SW 1271 (cell line): ENCODE measurements around the gene NRN1.

Experiments used
- DNase-seq, 2 experiments: peaks; one replicate each; lab custom pipeline; 2025; lab: John Stamatoyannopoulos, UW

NRN1 gene

DNA sequence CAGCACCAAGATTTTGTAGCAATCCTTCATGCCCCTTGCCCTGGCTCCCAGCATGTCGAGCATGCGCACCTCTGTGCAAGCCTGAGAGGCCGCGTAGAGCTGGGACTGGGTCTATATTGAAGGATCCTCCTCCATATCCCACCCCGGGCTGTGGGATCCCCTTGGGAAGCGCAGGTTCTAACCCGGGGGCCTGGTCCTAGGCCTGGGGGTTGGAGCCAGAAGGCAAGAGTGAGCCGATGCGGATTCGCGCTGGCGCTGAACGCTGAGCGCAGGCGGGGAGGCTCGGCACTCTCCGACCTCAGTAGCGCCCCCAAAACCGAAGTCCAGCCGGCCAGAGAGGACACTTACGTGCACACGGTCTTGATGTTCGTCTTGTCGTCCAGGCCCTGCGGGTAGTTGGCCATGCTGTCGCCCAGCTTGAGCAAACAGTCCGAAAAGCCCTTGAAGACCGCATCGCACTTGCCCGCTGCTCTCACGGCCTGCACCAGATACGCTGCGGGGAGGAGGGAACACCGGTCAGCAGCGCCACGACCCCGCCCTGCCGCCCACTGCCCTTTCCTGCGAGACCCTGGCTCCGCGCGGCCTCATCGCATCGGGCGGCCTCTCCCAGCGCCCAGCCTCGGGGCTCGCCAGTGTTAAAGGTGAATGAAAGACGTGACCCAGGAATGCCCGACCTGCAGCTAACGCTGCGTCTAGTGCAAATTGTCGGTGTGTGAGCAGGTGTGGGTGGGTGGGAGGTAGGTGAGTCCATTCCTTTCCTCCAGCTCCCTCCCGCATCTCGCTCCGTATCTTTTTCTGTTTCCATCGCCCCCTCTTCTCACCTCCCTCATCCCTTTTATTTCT, 4.5 kb downstream of the NRN1 start:
- no peak for DNase-seq

DNA sequence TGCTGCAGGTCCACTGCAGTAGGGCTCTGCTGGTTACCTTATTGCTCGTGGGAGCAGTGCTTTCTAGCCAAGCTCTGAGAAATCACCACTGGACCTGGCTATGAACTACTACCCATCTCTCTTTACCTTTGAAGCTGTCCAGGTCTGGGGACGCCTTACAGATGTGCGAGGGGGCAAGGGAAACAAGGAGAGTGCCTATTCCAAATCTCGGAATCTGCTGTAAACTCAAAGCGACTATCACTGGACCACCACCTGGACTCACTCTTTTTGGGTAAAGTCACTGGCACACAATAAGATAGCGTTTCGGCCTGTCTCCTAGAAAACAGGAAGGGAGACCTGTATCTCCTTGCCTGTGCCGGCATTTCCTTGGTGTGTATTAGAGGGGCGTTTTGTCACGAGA, 5.3 kb downstream of the NRN1 start:
- no peak for DNase-seq

DNA sequence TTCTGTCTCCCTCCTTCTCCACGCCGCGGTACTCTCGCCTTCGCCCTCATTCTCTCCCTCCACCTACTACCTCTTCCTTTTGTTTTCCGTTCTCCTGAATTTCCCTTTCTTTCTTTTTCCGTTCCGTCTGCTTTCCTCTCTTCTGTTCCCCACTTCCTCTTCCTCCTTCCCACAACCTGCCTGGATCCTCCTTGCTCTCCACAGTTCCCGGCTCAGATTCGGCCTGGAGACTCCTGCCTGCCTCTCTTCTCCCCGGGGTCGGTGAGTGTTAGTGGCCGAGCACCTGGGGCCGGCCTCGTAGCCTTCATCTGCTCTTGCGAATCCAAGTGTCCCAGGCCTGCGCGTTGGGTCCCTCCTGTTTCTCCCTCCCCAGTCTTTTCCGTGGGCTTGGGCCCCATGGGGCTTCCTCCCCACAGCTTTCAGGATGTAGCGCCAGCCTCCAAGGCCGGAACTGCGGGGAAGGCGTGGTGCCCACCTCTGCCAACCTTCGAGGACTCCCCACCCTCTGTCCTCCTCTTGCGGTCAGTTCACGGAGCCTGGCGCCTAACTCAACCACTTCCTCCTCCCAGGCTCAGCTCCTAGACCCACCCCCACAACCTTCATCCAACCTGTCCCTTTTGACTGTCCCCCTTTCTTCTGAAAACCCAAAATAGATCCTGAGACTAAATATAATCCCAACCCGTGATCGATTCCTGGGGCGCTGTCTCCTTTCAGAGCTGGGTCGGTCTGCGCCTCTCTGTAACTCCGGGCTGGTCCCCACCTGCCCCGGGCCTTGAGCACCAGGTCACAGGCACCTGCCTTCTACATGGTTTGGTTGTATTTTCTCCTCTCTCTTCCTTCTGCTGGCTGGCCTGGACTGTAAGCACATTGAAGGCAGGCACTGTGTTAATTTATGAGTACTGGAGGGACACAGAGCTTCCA, 6.8 kb downstream of the NRN1 start:
- no peak for DNase-seq

DNA sequence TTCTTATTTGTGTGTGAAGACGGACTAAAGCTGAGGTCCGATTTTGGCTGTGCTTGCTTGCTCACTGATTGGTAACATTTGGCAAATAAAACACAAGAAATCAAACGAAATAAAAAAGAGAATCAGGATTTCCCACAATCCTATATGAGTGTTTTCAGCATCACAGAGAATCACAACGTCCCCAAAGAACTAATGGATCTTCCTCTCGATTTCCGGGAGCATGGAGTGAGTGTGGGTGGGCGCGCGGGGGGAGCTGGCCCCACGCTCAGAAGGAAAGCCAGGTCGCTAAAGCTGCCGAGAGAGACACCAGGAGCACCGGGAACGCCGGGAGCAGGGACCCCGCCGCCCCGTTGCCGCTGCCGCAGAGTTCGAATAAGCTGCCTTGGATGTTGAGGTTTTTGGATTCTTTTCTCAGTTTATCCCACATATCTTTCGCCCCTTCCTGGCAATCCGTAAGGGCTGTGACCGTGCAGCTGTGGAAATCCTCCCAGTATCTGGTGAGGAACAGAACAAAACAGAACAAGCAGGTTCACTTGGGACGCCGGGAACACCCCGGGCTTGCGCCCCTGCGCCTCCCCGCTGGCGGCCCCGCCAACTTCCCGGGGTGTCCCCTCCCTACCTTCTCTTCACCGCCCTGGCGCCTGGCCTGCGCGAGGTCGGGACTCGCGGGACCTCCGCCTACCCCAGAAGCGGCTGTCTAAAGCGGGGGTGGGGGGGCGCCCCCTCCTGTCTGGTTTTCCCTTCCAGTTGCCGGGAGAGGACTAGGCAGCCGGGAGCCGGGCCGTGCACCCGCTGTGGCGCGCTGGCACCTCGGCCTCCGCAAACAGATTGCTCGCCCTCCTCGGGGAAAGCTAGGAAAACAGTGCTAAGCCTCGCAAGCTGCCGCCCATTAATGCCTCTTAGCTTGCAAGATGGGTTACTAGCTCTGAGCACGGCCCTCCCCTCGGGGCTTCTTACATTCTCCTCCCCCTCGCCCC, 7.7 kb downstream of the NRN1 start:
- no peak for DNase-seq

DNA sequence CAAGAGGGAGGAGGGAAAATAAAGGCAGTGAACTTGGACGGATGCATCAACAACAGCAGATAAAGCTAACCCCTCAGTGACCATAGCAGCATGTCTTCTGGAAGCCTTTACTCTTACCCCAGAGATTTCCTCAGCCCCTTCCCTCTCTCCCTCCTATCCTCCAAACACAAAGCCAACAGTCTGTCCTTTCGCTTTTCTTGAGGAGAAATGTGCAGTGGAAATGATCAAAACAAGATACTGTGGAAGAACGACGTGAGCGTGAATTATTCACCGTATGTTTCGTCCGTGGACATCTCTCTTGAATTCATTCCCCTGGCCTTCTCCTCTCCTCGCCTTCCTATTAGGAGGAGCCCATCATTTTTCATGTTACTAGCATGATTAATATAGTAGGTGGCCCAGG, 8.5 kb downstream of the NRN1 start:
- no peak for DNase-seq

DNA sequence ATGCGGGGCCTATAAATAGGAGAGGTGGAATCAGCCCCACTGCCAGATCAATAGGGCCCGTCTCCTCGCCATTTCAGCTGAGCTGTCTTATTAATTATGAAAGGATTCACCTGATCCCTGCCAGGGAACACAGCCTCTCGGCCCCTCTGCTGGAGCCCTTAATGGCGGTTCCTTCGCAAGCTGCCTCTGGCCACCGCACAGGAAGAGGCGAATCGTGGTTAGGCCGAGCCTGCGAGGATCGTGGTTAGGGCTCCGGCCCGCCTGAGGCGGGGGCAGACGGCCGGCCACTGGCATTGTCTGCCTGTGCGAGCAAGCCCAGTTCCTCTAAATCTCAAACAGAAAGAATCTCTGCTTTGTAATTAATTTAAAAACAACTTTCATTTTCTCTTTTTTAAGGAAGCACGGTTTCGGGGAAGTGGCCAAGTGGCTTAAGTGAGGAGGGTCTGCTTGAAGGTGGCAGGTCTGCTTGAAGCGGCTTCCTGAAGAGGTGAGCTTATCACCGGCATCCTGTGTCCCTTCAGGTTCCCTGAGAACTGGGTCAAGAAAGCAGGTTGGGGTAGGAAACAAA, 9.2 kb downstream of the NRN1 start:
- DNase-seq = no peak

DNA sequence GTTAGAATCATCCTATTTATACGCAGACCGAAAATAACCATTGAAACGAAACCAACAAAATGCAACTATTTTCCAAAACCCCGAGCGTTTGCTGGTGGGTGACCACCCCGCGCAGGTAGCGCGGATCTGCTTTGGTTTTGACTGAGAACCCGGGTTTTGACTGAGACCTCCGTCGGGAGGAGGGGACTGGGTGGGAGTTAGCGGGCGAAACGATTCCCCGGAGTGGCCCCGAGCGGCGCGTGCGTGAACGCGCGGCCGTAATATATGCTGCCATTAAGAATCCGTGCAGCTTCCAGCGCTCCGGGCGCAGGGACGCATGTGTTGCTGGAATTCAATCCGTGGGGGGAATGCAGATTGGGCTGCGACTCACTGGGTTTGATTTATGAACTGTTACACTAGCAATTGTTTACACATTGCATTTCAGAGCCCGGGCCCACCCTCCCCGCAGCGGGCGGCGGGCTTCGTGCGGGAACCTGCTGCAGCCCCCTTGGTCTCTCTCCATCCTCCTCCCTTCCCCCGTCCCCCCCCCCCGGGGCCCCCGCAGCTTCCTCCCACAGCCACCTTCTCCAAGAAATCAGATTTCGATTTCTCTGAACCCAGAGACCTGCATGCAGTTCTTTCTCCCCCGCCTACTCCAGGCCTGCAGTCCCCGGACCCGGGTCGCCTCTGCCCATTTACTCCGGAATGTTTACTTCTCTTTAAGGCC, 9.9 kb downstream of the NRN1 start:
- DNase-seq = no peak

DNA sequence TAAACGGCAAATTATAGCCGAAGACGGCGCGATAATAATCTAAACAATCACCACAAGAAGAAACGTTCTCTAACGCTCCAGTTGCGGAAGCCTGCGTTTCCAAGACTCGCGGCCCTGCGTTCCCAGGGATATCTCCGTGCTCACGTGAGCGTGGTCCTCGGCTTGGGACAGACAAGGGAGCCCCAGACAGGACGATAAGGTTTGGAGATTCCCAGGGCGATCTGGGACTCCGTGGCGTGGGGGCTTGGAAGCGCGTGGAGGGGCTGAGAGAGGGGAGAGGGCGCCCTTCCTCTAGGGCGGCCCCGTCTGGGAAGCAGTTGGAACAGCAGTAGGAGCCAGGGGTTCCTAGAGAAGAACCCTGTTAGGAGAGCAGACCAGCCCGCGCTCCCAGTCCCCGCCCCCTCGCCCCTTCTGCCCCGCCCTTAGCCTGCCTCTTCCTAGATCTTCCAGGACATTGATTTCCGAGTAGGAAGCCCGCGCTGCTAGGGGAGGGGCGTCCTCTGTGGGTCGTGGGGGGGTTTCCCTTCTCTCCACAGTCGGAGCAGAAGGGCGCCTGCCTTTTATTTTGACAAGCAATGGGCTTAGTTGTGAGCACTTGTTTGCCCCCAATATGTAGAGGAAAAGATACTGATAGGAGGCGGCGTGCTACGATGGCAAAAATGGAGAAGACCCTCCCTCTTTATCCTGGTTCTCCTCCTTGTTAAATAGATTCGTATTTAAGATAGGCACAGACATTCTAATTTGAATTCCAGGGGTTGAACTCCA, 10.6 kb downstream of the NRN1 start:
- DNase-seq = peak in 1 of 2 experiments; percentile 24

DNA sequence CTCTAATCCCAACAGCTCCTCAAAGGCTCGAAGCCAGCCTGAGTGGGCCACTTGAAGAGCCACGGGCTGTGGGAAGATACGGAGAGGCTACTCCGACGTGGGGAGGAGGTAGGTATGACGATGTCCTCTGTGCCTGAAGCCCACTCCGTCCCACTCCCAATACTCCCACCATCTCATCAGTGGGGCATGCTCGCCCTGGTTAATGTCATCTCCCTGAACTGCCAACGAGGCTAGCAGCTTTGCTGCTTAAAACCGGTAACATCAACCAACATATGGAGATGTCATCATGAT, 11.1 kb downstream of the NRN1 start:
- DNase-seq = no peak

DNA sequence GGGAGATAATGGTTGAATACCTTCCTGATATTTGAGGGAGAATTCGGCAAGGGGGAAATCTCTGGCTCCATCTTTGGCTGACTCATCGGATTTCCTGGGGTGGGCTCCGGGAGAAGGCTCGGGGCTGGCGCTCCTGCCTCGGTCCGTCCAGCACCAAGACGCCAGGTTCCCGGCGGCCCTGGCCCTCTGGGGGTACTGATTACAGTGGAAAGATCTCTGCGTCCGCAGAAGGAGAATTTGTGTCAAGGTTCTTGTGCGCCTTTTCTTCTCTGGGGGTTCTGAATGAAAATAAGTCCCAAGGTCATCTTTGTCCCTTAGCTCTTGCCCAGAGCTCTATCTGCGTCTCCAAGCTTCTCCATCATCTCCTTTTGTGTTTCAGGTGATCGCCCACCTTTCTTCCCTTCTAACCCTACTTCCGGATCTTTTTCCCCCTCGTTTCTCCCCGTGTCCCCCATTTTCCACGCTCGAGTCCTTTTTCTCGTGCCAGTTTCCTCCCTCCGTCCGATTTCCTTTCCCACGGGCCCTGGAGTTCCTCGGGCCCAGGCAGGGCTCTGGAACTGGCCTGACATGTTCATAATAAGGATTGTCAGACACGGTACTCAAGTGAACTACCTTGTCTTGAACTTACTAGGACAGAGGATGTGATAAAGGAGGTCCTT, 11.6 kb downstream of the NRN1 start:
- DNase-seq = no peak

DNA sequence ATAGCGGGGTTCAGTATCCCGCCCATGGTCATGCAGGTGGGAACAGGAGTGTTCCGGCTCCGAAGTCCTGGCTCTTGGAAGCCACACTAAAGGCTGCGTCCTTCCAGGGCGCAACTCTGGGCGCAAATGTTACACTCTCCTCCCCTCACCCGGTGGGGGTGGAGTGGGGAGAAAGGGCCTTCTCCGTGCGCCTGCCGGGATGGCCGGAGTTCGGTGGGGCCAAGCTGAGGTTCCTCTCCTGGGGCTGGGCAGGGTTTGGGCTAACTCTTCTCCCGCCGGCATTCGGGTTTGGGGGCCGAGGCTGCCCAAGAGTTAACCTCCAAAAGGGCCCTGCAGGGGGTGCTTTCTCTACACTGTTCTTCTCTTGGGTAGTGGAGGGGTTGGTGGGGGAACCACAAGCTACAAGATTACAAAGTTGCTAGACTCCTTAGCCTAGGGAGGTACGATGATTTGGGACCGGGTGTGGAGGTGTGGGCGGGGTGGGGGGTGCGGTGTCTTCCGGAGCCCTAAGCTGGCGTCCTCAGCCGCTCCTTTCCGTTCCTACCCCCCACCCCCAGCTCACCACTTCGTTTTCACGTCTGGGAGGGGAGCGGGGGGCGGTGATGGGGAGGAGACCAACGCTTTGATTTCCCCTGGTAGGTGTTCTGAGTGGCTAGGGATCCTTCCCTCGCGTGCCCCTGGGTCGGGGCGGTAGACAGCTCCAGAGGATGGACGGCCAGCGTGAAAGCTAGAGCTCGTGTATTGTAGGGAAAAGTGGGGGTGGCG, 12.3 kb downstream of the NRN1 start:
- DNase-seq = no peak

DNA sequence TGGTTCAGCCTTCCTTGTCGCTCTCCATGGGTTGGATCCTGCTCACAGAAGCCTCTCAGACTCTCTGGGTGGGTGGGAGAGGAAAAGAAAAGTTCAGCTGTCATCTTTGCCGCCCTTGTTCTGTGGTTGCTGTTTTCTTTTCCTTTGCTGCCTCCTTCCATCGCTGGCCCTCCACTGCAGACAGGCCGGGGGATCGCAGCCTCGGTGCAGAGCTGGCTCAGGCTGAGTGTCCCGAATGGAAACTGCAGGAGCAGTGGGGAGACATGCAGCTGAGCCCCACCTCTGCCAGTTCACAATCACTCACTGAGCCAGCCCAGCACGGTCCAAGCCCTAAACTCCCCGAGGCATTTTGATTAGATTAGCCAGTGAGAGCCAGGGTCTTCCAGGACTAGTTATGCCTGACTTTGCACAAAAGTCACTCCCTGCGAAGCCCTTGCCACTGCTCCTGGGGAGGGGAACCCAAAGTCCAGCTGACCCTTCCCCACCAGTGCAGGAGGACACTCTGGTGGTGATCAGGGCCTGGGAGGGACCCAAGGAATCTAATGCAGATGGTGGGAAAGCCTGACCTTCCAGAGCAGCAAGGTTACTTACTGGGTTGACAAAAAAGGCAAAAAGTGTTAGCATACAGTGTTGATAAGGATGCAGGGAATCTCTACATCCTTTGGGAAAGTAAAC, 14.0 kb downstream of the NRN1 start:
- DNase-seq = no peak

DNA sequence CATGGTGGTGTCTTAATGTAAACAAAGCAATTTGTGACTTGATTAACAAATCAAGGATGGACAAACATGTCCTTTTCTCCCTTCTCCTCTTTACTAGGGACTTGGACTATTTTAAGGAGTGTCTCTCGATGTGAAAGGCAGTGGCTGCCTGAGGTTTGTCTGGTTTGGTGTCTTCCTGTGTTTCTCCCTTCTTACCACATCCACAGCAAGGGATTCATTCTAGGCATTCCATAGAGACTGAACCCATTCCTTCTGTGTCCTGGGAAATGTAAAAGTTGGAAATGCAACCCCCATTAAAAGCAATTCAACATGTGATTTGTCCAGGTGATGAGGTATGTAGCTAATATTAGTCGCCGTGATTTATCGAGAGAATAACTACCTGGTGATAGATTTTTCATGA, 15.9 kb downstream of the NRN1 start:
- no peak for DNase-seq

DNA sequence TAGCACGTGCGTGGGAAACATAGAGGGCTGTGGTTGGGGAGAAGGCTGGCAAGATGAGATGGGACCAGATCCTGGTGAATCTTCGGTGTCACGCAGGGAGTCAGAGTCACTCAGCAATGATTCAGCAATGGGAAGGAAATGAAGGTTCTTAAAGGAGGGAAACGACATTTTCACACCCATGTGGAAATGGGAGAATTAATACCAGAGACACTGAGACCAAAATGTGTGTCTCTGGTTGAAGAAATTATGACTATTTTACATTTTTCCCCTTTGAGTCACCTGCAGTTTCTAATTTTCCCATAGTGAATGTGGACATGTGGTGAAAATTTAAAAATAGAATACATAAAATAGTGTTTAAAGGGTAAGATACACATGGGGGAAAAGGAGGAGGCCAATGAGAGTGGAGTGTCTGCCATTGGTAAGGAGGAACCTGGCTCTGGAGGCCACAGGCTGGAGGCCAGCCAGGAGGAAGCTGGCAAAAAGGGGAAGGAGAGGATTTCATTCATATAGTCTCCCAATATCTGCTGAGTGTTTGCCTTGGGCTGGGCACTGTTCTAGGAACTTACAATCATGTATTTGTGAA, 17.5 kb downstream of the NRN1 start:
- no peak for DNase-seq

DNA sequence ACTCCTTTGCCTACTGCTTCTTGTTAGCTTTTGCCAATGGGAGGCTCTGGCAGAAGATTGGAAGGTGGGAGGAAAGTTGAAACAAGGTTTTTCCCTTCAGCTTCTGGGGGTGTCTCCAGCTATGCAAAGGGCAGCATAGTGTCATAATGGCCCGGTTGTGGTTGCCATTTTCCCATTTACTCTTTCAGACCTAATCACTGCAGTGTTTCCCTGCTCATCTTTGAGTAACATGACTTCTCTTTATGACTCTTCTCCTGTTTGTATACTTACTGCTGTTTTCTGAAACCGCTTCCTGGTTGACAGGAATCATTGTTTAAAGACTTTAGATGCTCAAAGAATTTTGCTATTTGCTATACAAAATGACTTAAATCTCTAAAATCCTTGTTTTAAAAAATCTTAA, 19.9 kb downstream of the NRN1 start:
- no peak for DNase-seq

DNA sequence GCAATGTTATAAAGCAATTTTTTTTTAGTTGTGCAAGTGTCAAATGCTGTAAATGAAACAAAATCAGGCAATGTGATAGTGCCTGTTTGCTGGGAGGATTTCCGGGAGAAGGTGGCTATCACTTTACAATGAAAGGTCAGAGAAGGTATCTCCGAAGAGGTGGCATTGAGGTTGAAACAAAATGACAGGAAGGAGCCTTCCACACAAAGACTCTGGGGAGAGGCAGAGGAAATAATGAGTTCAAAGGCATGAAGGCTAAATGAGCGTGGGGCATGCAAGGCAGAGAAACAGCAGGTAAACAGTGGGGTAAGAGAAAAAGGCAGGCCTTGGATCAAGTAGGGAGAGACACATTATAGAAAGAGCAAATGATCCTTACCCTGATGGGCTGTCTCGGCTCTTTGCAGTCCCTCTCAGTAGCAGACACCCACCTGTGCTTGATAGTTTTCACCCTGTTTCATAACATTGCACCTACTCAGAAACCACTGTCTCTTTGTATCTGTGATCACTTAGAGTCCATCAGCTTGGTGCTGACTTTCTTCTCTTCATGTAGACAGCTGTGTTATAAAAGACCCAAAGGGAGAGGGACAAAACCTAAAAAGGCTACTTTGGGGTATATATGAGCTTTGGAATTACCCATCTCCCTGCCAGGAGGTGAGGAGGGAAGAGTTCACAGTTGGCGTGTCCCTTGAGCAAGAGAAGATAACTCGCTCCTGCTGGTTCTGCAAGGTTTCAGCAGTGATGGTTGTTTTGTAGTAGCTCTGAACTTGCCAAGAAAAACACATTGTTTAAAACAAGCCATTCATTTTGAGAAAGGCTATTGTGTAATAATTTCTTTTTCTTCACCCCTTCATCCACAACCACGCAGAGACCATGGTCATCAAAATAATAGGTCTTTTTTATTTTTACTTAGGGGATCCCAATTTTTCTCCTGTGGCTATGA, 22.3 kb downstream of the NRN1 start:
- no peak for DNase-seq
